ENCODE data around the gene DNMT3A. TPM values are rescaled to one million over a fixed set of nuclear protein-coding genes. Genes with fewer than 3 reads are reported as not detected.

Gene DNMT3A
- total RNA-seq, 1 donor from 2014 or later: 58.1 TPM

DNA sequence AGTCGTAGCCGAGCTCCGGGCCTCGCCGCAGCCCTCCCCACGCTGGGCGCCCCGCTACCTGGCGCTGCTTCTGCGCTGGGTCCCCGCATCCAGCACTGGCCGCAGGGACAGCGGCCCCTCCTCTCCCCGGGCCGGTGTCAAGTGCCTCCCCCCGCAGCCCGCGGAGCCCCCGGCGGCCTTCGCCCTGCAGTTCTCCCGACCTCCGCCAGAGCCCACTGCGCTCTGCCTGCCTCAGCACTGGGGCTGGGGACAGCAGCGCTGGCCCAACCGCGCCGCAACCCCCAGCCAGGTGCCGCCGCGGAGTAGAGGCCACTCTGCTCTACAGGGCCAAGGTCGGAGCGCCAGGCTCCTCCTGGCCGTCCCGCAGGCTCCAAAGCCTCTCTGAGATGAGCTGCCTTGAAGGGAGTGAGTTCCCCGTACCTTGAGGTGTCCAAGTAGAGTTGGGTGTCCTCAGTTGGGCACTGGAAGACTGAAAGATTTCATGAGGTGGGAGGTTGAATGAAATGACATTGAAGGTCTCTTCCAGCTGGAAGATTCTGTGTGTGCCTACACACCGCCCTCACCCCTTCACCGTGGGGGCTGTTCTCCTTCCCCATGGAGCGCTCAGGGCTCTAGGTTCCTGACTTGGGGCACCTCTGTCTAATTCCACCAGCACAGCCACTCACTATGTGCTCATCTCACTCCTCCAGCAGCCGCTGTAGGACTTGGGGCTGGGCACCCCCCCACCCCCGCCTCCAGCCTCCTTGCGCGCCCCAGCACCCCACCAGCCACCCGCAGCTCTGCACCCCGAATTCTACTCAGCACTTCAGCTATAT, 854 bp upstream of the DNMT3A start:
- Histone ChIP-seq H3K27me3 (ENCODE audit: insufficient read depth, low read length) (no peaks in the 10 kb centered on the region), H3K36me3 (ENCODE audit: insufficient read depth, low read length) (no peaks in the 10 kb centered on the region), H4K20me1 (ENCODE audit: insufficient read depth, low read length) (peaks cover 32% of the 10 kb centered on the region), H3K4me3 (ENCODE audit: insufficient read depth, low read depth, low read length) (peak overlapping the region; percentile 54), H3K9me3 (ENCODE audit: insufficient read depth, low read depth, low read length) (no peaks in the 10 kb centered on the region), H3K4me1 (ENCODE audit: insufficient read depth, low read length) (peaks cover 9% of the 10 kb centered on the region), H3K4me2 (ENCODE audit: low read length) (peak overlapping the region; percentile 84), H3K27ac (ENCODE audit: low read depth, low read length) (no peak overlapping the region), H2AFZ (ENCODE audit: low read depth, low read length) (no peak overlapping the region), H3K79me2 (ENCODE audit: insufficient read depth, low read length) (peaks cover 22% of the 10 kb centered on the region), H3K9ac (ENCODE audit: low read length) (no peak overlapping the region)
- DNase-seq (ENCODE audit: low read depth) (peak; percentile 64), FAIRE-seq (no peak)
- peaks cover 4% of the 10 kb centered on the region for H3K4me1 Mint-ChIP-seq (ENCODE audit: low read depth, unreplicated experiment)
- H3K9me3 Mint-ChIP-seq (ENCODE audit: unreplicated experiment): no peaks in the 10 kb centered on the region
- H3K36me3 Mint-ChIP-seq (ENCODE audit: low read depth, unreplicated experiment): peaks cover 2% of the 10 kb centered on the region
- TF ChIP-seq, protein P1, sequence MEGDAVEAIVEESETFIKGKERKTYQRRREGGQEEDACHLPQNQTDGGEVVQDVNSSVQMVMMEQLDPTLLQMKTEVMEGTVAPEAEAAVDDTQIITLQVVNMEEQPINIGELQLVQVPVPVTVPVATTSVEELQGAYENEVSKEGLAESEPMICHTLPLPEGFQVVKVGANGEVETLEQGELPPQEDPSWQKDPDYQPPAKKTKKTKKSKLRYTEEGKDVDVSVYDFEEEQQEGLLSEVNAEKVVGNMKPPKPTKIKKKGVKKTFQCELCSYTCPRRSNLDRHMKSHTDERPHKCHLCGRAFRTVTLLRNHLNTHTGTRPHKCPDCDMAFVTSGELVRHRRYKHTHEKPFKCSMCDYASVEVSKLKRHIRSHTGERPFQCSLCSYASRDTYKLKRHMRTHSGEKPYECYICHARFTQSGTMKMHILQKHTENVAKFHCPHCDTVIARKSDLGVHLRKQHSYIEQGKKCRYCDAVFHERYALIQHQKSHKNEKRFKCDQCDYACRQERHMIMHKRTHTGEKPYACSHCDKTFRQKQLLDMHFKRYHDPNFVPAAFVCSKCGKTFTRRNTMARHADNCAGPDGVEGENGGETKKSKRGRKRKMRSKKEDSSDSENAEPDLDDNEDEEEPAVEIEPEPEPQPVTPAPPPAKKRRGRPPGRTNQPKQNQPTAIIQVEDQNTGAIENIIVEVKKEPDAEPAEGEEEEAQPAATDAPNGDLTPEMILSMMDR (IDR thresholded peaks at IDR 0.05; ENCODE audit: insufficient read depth, low read depth, low read length): peak; percentile 42
- TF ChIP-seq EZH2 (IDR thresholded peaks at IDR 0.05; ENCODE audit: insufficient read depth, low read length): no peak
- H3K27ac Mint-ChIP-seq (ENCODE audit: unreplicated experiment): no peak overlapping the region
- H3K4me3 Mint-ChIP-seq (ENCODE audit: unreplicated experiment): peak overlapping the region; percentile 70
- peaks cover 6% of the 10 kb centered on the region for H3K27me3 Mint-ChIP-seq (ENCODE audit: low read depth, unreplicated experiment)

GRCh38 chr2:25341011-25341727, 556 bp downstream of the DNMT3A start:
- Mint-ChIP-seq H3K27me3 (ENCODE audit: low read depth, unreplicated experiment) (peaks cover 10% of the 10 kb centered on the region), H3K9me3 (ENCODE audit: unreplicated experiment) (no peaks in the 10 kb centered on the region), H3K4me3 (ENCODE audit: unreplicated experiment) (no peak overlapping the region), H3K27ac (ENCODE audit: unreplicated experiment) (no peak overlapping the region), H3K36me3 (ENCODE audit: low read depth, unreplicated experiment) (peaks cover 5% of the 10 kb centered on the region), H3K4me1 (ENCODE audit: low read depth, unreplicated experiment) (no peaks in the 10 kb centered on the region)
- no peaks in the 10 kb centered on the region for H3K36me3 ChIP-seq (ENCODE audit: insufficient read depth, low read length)
- no peak overlapping the region for H3K9ac ChIP-seq (ENCODE audit: low read length)
- H3K27me3 ChIP-seq (ENCODE audit: insufficient read depth, low read length): no peaks in the 10 kb centered on the region
- DNase-seq (ENCODE audit: low read depth): no peak
- H3K4me2 ChIP-seq (ENCODE audit: low read length): peak overlapping the region; percentile 86
- H3K27ac ChIP-seq (ENCODE audit: low read depth, low read length): no peak overlapping the region
- H4K20me1 ChIP-seq (ENCODE audit: insufficient read depth, low read length): peaks cover 46% of the 10 kb centered on the region
- TF ChIP-seq, protein P1 (IDR thresholded peaks at IDR 0.05; ENCODE audit: insufficient read depth, low read depth, low read length): no peak
- no peak for TF ChIP-seq EZH2 (IDR thresholded peaks at IDR 0.05; ENCODE audit: insufficient read depth, low read length)
- peaks cover 34% of the 10 kb centered on the region for H3K79me2 ChIP-seq (ENCODE audit: insufficient read depth, low read length)
- peak overlapping the region; percentile 17 for H3K4me3 ChIP-seq (ENCODE audit: insufficient read depth, low read depth, low read length)
- peaks cover 3% of the 10 kb centered on the region for H3K4me1 ChIP-seq (ENCODE audit: insufficient read depth, low read length)
- FAIRE-seq: no peak
- no peak overlapping the region for H2AFZ ChIP-seq (ENCODE audit: low read depth, low read length)
- no peaks in the 10 kb centered on the region for H3K9me3 ChIP-seq (ENCODE audit: insufficient read depth, low read depth, low read length)
